IMR-90 (cell line): ENCODE data around the gene MALT1. TPM values are rescaled to one million over a fixed set of nuclear protein-coding genes. Genes with fewer than 3 reads are reported as not detected.

ENCODE experiments used
- ATAC-seq: fragments of 200-7000 bp; cut with Tn5 transposase; 2 replicates; pipeline ENCODE4 v1.9.1; 2020; ENCODE audit warnings: low read depth, mild to moderate bottlenecking, moderate library complexity
- BruUV-seq: library from RNA; stranded (reverse); fragments of 400-500 nt; replicated peaks from 2 replicates; lab custom pipeline; 2021; lab: Mats Ljungman, UMichigan
- CTCF ChIA-PET: fragments of 300-600 bp; formaldehyde crosslinking; extraction: SDS; loops from one replicate; lab custom pipeline; 2021; ENCODE audit warnings: antibody characterized with exemption; lab: Yijun Ruan, JAX
- POLR2A ChIA-PET: fragments of 300-600 bp; sonication (Branson Sonifier 250); formaldehyde crosslinking; loops from one replicate; lab custom pipeline; 2022; ENCODE audit warnings: antibody characterized with exemption; ENCODE audit not compliant: unreplicated experiment; lab: Charles Lee
- DNase-seq: peaks from one replicate; pipeline ENCODE4 v3.0.0; 2013
- H2AFZ ChIP-seq: replicated peaks from 2 replicates; pipeline ENCODE3; 2013; ENCODE audit warnings: low read length, mild to moderate bottlenecking; ENCODE audit not compliant: poor library complexity
- H2AK5ac ChIP-seq: 2 replicates; pipeline ENCODE4 v1.6.1; 2013; ENCODE audit warnings: low read depth, low read length, inconsistent platforms
- H2AK9ac ChIP-seq: replicated peaks from 2 replicates; pipeline ENCODE3; 2013; ENCODE audit warnings: mild to moderate bottlenecking, low read depth, low read length, moderate library complexity; ENCODE audit not compliant: poor library complexity
- H2BK120ac ChIP-seq: 2 replicates; pipeline ENCODE4 v1.6.1; 2013; ENCODE audit warnings: low read depth, low read length, inconsistent platforms
- H2BK15ac ChIP-seq: 3 replicates; pipeline ENCODE4 v1.6.1; 2013; ENCODE audit warnings: low read depth, low read length, inconsistent platforms
- H2BK20ac ChIP-seq: 2 replicates; pipeline ENCODE4 v1.6.1; 2013; ENCODE audit warnings: low read depth, mild to moderate bottlenecking, inconsistent platforms, low read length, moderate library complexity
- H2BK5ac ChIP-seq: 2 replicates; pipeline ENCODE4 v1.6.1; 2013; ENCODE audit warnings: mild to moderate bottlenecking, low read depth, low read length, inconsistent platforms; ENCODE audit not compliant: poor library complexity, severe bottlenecking
- H3K14ac ChIP-seq: replicated peaks from 2 replicates; pipeline ENCODE4 v1.6.1; 2013; ENCODE audit warnings: low read depth, low read length, inconsistent platforms
- H3K18ac ChIP-seq: 2 replicates; pipeline ENCODE4 v1.6.1; 2013; ENCODE audit warnings: low read depth, low read length, control low read depth
- H3K23ac ChIP-seq: 2 replicates; pipeline ENCODE4 v1.6.1; 2013; ENCODE audit warnings: low read depth, low read length, inconsistent platforms
- H3K27ac ChIP-seq: 2 replicates; pipeline ENCODE4 v1.5.1; 2013; ENCODE audit warnings: mild to moderate bottlenecking, control low read depth, low read length; ENCODE audit not compliant: insufficient read depth
- H3K27me3 ChIP-seq: 2 replicates; pipeline ENCODE4 v1.6.1; 2013; ENCODE audit warnings: low read length; ENCODE audit not compliant: control insufficient read depth, insufficient read depth
- H3K36me3 ChIP-seq: 2 replicates; pipeline ENCODE4 v1.6.1; 2013; ENCODE audit warnings: low read length, mixed read lengths; ENCODE audit not compliant: control insufficient read depth, insufficient read depth
- H3K4ac ChIP-seq: 2 replicates; pipeline ENCODE4 v1.6.1; 2013; ENCODE audit warnings: low read depth, low read length, inconsistent platforms
- H3K4me1 ChIP-seq: 2 replicates; pipeline ENCODE4 v1.6.1; 2013; ENCODE audit warnings: low read length, mixed read lengths; ENCODE audit not compliant: control insufficient read depth, insufficient read depth
- H3K4me2 ChIP-seq: 2 replicates; pipeline ENCODE4 v1.6.1; 2013; ENCODE audit warnings: low read depth, mild to moderate bottlenecking, control low read depth, low read length, moderate library complexity
- H3K4me3 ChIP-seq: 2 replicates; pipeline ENCODE4 v1.5.1; 2013; ENCODE audit warnings: low read depth, mild to moderate bottlenecking, control low read depth, low read length, moderate library complexity; ENCODE audit not compliant: insufficient read depth
- H3K56ac ChIP-seq: 2 replicates; pipeline ENCODE4 v1.6.1; 2013; ENCODE audit warnings: low read length, inconsistent platforms; ENCODE audit not compliant: insufficient read depth; ENCODE audit errors: extremely low read depth
- H3K79me1 ChIP-seq, 2 experiments: 2 replicates each; pipeline ENCODE4 v1.6.1; 2013; ENCODE audit warnings: low read length in 2 of 2, inconsistent platforms in 1 of 2, low read depth in 1 of 2
- H3K9ac ChIP-seq: 2 replicates; pipeline ENCODE4 v1.6.1; 2013; ENCODE audit warnings: low read depth, low read length, control low read depth
- H3K9me1 ChIP-seq: 2 replicates; pipeline ENCODE4 v1.6.1; 2013; ENCODE audit warnings: low read length, inconsistent platforms; ENCODE audit not compliant: insufficient read depth
- H3K9me3 ChIP-seq: 2 replicates; pipeline ENCODE4 v1.6.1; 2013; ENCODE audit warnings: low read length; ENCODE audit not compliant: control insufficient read depth, insufficient read depth
- H4K20me1 ChIP-seq: 2 replicates; pipeline ENCODE4 v1.6.1; 2013; ENCODE audit warnings: low read length, inconsistent platforms; ENCODE audit not compliant: insufficient read depth
- H4K5ac ChIP-seq: 2 replicates; pipeline ENCODE4 v1.6.1; 2013; ENCODE audit warnings: mild to moderate bottlenecking, low read depth, low read length, control low read depth
- H4K8ac ChIP-seq, 2 experiments: 2 replicates each; pipeline ENCODE4 v1.6.1; 2013; ENCODE audit warnings: low read depth in 2 of 2, low read length in 2 of 2, control low read depth in 1 of 2, inconsistent platforms in 1 of 2
- H4K91ac ChIP-seq: 2 replicates; pipeline ENCODE4 v1.6.1; 2013; ENCODE audit warnings: low read depth, low read length, inconsistent platforms; ENCODE audit not compliant: insufficient read depth
- CHD1 ChIP-seq: IDR thresholded peaks from 2 replicates; pipeline ENCODE4 v1.6.1; 2012; ENCODE audit warnings: low read depth, low read length, improper control_type of control experiment
- MXI1 ChIP-seq: IDR thresholded peaks from 2 replicates; pipeline ENCODE4 v1.6.1; 2012; ENCODE audit warnings: low read depth, mild to moderate bottlenecking, low read length, moderate library complexity, borderline replicate concordance
- WGBS, 2 experiments: methylation state at CpG; one replicate each; pipeline versions ENCODE4 v1.1.5 to v1.1.7; 2013; ENCODE audit warnings: missing lambda C conversion rate in 2 of 2; ENCODE audit not compliant: insufficient read length in 1 of 2; ENCODE audit errors: extremely low coverage in 2 of 2; 5-methylcytosine and 5-hydroxymethylcytosine counted together
- dilution Hi-C: fragments of 300-500 bp; cut with HindIII; formaldehyde crosslinking; loops from one replicate; pipeline ENCODE4 v1.14.3; 2018; ENCODE audit warnings: low sequenced_read_pairs; ENCODE audit not compliant: unreplicated experiment
- in situ Hi-C: fragments of 300-500 bp; cut with MboI; formaldehyde crosslinking; loops from 3 replicates; pipeline ENCODE4 v1.14.3; 2019; ENCODE audit warnings: low sequenced_read_pairs, inconsistent platforms, mixed read lengths
- intact Hi-C: fragments of 100-400 bp; cut with micrococcal nuclease; formaldehyde crosslinking; loops from 2 replicates; pipeline ENCODE4 v1.10.0; 2022
- polyA plus RNA-seq, 3 experiments: library from polyadenylated mRNA; depleted of rRNA; stranded (reverse); fragments of >200 nt; gene quantifications; 2 replicates each; pipeline ENCODE4 v1.2.3, GENCODE V29; 2012; ENCODE audit warnings: low replicate concordance in 1 of 3
- total RNA-seq: library from RNA; depleted of rRNA; stranded (reverse); fragments of >200 nt; gene quantifications from 2 replicates; pipeline ENCODE4 v1.2.3, GENCODE V29; 2012

The MALT1 gene
- total and polyA plus RNA-seq, 2 of the 4 experiments (the other 2 are of a cell fraction) = 8.3 to 25.3 TPM

DNA sequence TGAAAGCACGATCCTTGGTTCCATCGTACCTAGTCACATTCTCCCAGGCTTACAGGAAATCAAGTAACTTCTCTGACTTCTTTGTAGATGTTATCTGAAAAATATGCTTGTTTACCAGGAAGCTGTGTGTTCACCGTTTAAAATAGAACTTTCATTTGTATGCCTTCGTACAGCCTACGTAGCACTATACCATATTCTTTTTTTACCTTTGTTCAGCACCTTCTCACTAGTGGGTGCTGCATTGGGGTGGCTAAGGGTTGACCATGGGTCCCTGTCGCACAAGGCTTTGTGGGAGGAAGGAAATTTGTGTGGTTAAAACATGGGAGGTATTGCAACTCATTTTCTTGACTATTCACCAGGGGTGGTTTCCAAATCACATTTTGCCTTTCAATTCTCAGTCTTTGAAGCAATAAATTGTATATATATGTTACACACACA lies 16.6 kb downstream of the MALT1 start:
- Histone ChIP-seq H4K8ac (no peak overlapping the region), H2AK9ac (no peak overlapping the region), H2AK5ac (no peak overlapping the region), H4K91ac (no peak overlapping the region), H3K4me1 (no peaks in the 10 kb centered on the region), H2AFZ (no peak overlapping the region), H2BK120ac (no peak overlapping the region), H4K20me1 (no peaks in the 10 kb centered on the region; the same call in 1 of the 2 replicates), H3K36me3 (peaks cover 23% of the 10 kb centered on the region), H3K27me3 (no peaks in the 10 kb centered on the region), H2BK20ac (no peak overlapping the region), H3K79me1 (peaks cover 30 to 48% of the 10 kb centered on the region in 2 experiments), H3K9me3 (no peaks in the 10 kb centered on the region), H3K9ac (no peak overlapping the region), H3K23ac (no peak overlapping the region), H3K27ac (no peak overlapping the region), H4K5ac (no peak overlapping the region), H2BK15ac (no peak overlapping the region), H3K4me2 (no peak overlapping the region), H2BK5ac (no peak overlapping the region), H3K4me3 (no peak overlapping the region), H3K18ac (no peak overlapping the region), H3K56ac (no peak overlapping the region), H3K9me1 (no peaks in the 10 kb centered on the region), H3K4ac (no peak overlapping the region), H3K14ac (no peak overlapping the region)
- ChIA-PET CTCF (no interaction called here), POLR2A (no interaction called here)
- no peak for TF ChIP-seq MXI1
- TF ChIP-seq CHD1 = no peak
- DNase-seq (no peak), ATAC-seq (no peak)
- in situ Hi-C loops (no loop called here), intact Hi-C loops (no loop called here), dilution Hi-C loops (no loop called here)
- BruUV-seq = no TSS peak
- 90% methylated on average over 2 of the region's 6 CpGs; no CpG with 5 or more reads in 1 of the 2 experiments for WGBS, 2 experiments
